Measurements from ENCODE around the gene NR2C2. TPM values are rescaled to one million over a fixed set of nuclear protein-coding genes. Genes with fewer than 3 reads are reported as not detected.

Gene NR2C2
- total RNA-seq, 1 experiment from 2014 or later = 50.8 TPM

DNA sequence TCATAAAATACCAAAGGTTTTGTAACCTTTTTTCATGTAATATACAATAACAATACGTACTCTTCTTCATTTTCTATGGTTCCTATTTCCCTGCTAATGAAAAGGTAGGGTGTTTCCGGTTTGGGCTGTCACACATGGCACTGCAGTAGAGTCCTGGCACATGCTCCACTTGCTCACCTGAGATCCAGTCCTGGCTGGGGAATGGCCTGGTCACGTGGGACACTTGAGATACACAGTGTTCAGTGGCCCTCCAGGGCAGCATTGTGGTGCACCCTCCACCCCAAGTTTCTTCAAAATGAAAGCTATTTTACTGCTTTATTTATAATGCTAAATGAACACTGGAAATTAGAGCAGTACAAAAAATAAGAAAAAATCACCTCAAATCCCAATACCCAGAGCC lies 94.6 kb downstream of the NR2C2 start:
- POLR2A ChIA-PET = no interaction called here
- TF ChIP-seq, protein P1, sequence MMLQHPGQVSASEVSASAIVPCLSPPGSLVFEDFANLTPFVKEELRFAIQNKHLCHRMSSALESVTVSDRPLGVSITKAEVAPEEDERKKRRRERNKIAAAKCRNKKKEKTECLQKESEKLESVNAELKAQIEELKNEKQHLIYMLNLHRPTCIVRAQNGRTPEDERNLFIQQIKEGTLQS (CRISPR knock-in tag; conservative IDR thresholded peaks at IDR 0.05) = no peak
- TF ChIP-seq FOXK1 (CRISPR knock-in tag; IDR thresholded peaks at IDR 0.05) = no peak
- TF ChIP-seq, protein P2, sequence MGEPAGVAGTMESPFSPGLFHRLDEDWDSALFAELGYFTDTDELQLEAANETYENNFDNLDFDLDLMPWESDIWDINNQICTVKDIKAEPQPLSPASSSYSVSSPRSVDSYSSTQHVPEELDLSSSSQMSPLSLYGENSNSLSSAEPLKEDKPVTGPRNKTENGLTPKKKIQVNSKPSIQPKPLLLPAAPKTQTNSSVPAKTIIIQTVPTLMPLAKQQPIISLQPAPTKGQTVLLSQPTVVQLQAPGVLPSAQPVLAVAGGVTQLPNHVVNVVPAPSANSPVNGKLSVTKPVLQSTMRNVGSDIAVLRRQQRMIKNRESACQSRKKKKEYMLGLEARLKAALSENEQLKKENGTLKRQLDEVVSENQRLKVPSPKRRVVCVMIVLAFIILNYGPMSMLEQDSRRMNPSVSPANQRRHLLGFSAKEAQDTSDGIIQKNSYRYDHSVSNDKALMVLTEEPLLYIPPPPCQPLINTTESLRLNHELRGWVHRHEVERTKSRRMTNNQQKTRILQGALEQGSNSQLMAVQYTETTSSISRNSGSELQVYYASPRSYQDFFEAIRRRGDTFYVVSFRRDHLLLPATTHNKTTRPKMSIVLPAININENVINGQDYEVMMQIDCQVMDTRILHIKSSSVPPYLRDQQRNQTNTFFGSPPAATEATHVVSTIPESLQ (CRISPR knock-in tag; IDR thresholded peaks at IDR 0.05) = no peak
- no peak for TF ChIP-seq CBFB (CRISPR knock-in tag; IDR thresholded peaks at IDR 0.05; ENCODE audit: low read depth)
- no peak for TF ChIP-seq ZNF232 (CRISPR knock-in tag; IDR thresholded peaks at IDR 0.05)
- TF ChIP-seq, protein P3, sequence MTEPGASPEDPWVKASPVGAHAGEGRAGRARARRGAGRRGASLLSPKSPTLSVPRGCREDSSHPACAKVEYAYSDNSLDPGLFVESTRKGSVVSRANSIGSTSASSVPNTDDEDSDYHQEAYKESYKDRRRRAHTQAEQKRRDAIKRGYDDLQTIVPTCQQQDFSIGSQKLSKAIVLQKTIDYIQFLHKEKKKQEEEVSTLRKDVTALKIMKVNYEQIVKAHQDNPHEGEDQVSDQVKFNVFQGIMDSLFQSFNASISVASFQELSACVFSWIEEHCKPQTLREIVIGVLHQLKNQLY (CRISPR knock-in tag; IDR thresholded peaks at IDR 0.05) = no peak
- no peak for TF ChIP-seq GABPB1 (CRISPR knock-in tag; IDR thresholded peaks at IDR 0.05)
- TF ChIP-seq NR1H2 (CRISPR knock-in tag; IDR thresholded peaks at IDR 0.05) = no peak
- no peak for TF ChIP-seq CREB1 (CRISPR knock-in tag; IDR thresholded peaks at IDR 0.05)
- TF ChIP-seq, protein P4, sequence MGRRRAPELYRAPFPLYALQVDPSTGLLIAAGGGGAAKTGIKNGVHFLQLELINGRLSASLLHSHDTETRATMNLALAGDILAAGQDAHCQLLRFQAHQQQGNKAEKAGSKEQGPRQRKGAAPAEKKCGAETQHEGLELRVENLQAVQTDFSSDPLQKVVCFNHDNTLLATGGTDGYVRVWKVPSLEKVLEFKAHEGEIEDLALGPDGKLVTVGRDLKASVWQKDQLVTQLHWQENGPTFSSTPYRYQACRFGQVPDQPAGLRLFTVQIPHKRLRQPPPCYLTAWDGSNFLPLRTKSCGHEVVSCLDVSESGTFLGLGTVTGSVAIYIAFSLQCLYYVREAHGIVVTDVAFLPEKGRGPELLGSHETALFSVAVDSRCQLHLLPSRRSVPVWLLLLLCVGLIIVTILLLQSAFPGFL (CRISPR knock-in tag; IDR thresholded peaks at IDR 0.05; ENCODE audit: borderline replicate concordance) = no peak
- no peak for TF ChIP-seq ZNF317 (CRISPR knock-in tag; IDR thresholded peaks at IDR 0.05; ENCODE audit: borderline replicate concordance, low read depth)
- no peak for TF ChIP-seq TEAD1 (CRISPR knock-in tag; IDR thresholded peaks at IDR 0.05)
- no peaks in the 10 kb centered on the region for H3K4me1 Mint-ChIP-seq
- ATAC-seq (no peak), DNase-seq (ENCODE audit: low spot score) (no peak)
- no peaks in the 10 kb centered on the region for H3K9me3 Mint-ChIP-seq
- no peak overlapping the region for H3K27ac Mint-ChIP-seq
- H3K4me3 Mint-ChIP-seq = no peak overlapping the region
- peaks cover 79% of the 10 kb centered on the region for H3K36me3 Mint-ChIP-seq
- CTCF ChIA-PET = no interaction called here
- H3K27me3 Mint-ChIP-seq (ENCODE audit: low read depth) = no peaks in the 10 kb centered on the region

DNA sequence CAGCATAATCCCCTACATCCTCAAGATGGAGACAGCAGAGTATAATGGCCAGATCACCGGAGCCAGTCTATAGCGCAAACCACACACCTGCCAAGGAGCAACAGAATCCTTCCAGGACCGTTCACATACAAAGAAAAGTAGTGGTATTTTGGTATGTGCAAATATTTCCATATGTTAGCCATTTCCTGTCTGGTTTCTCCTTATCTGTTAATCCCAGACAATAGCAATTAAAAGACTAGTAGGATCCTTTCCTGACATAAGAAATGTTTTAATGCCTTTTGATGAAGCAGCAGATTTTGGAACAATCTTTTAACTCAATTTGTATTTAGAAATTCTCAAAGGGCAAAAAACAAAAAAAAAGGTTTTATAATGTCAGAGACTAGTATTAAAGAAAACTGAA lies 95.6 kb downstream of the NR2C2 start:
- Mint-ChIP-seq H3K9me3 (no peaks in the 10 kb centered on the region), H3K27ac (no peak overlapping the region), H3K4me3 (no peak overlapping the region), H3K4me1 (no peaks in the 10 kb centered on the region), H3K27me3 (ENCODE audit: low read depth) (no peaks in the 10 kb centered on the region), H3K36me3 (peaks cover 79% of the 10 kb centered on the region)
- POLR2A ChIA-PET = no interaction called here
- TF ChIP-seq, protein P5, sequence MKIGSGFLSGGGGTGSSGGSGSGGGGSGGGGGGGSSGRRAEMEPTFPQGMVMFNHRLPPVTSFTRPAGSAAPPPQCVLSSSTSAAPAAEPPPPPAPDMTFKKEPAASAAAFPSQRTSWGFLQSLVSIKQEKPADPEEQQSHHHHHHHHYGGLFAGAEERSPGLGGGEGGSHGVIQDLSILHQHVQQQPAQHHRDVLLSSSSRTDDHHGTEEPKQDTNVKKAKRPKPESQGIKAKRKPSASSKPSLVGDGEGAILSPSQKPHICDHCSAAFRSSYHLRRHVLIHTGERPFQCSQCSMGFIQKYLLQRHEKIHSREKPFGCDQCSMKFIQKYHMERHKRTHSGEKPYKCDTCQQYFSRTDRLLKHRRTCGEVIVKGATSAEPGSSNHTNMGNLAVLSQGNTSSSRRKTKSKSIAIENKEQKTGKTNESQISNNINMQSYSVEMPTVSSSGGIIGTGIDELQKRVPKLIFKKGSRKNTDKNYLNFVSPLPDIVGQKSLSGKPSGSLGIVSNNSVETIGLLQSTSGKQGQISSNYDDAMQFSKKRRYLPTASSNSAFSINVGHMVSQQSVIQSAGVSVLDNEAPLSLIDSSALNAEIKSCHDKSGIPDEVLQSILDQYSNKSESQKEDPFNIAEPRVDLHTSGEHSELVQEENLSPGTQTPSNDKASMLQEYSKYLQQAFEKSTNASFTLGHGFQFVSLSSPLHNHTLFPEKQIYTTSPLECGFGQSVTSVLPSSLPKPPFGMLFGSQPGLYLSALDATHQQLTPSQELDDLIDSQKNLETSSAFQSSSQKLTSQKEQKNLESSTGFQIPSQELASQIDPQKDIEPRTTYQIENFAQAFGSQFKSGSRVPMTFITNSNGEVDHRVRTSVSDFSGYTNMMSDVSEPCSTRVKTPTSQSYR (CRISPR knock-in tag; IDR thresholded peaks at IDR 0.05) = no peak
- TF ChIP-seq TEAD1 (CRISPR knock-in tag; IDR thresholded peaks at IDR 0.05) (no peak), NFYB (CRISPR knock-in tag; conservative IDR thresholded peaks at IDR 0.05; ENCODE audit: low read depth) (no peak), RORB (CRISPR knock-in tag; IDR thresholded peaks at IDR 0.05) (no peak), ZNF219 (CRISPR knock-in tag; IDR thresholded peaks at IDR 0.05; ENCODE audit: borderline replicate concordance) (no peak), GRHL2 (CRISPR knock-in tag; IDR thresholded peaks at IDR 0.05; ENCODE audit: insufficient replicate concordance, severe bottlenecking) (no peak), EMX1 (CRISPR knock-in tag; IDR thresholded peaks at IDR 0.05) (no peak), FOXP1 (CRISPR knock-in tag; IDR thresholded peaks at IDR 0.05; ENCODE audit: borderline replicate concordance) (no peak), ZNF423 (CRISPR knock-in tag; IDR thresholded peaks at IDR 0.05) (no peak)
- TF ChIP-seq, protein P6, sequence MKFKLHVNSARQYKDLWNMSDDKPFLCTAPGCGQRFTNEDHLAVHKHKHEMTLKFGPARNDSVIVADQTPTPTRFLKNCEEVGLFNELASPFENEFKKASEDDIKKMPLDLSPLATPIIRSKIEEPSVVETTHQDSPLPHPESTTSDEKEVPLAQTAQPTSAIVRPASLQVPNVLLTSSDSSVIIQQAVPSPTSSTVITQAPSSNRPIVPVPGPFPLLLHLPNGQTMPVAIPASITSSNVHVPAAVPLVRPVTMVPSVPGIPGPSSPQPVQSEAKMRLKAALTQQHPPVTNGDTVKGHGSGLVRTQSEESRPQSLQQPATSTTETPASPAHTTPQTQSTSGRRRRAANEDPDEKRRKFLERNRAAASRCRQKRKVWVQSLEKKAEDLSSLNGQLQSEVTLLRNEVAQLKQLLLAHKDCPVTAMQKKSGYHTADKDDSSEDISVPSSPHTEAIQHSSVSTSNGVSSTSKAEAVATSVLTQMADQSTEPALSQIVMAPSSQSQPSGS (CRISPR knock-in tag; IDR thresholded peaks at IDR 0.05; ENCODE audit: borderline replicate concordance, low read depth) = no peak
- TF ChIP-seq, protein P7, sequence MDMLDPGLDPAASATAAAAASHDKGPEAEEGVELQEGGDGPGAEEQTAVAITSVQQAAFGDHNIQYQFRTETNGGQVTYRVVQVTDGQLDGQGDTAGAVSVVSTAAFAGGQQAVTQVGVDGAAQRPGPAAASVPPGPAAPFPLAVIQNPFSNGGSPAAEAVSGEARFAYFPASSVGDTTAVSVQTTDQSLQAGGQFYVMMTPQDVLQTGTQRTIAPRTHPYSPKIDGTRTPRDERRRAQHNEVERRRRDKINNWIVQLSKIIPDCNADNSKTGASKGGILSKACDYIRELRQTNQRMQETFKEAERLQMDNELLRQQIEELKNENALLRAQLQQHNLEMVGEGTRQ (CRISPR knock-in tag; IDR thresholded peaks at IDR 0.05) = no peak
- TF ChIP-seq, protein P8, sequence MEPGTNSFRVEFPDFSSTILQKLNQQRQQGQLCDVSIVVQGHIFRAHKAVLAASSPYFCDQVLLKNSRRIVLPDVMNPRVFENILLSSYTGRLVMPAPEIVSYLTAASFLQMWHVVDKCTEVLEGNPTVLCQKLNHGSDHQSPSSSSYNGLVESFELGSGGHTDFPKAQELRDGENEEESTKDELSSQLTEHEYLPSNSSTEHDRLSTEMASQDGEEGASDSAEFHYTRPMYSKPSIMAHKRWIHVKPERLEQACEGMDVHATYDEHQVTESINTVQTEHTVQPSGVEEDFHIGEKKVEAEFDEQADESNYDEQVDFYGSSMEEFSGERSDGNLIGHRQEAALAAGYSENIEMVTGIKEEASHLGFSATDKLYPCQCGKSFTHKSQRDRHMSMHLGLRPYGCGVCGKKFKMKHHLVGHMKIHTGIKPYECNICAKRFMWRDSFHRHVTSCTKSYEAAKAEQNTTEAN (CRISPR knock-in tag; IDR thresholded peaks at IDR 0.05) = no peak
- ATAC-seq = no peak
- DNase-seq (ENCODE audit: low spot score) = no peak
- CTCF ChIA-PET = no interaction called here
